IPS-11a (cell line): ENCODE data around the gene RAB25.

Experiments
- H3K4me3 ChIP-seq: one replicate; pipeline ENCODE4 v1.5.1; 2013; ENCODE audit warnings: low read depth, low read length, control low read depth

The RAB25 gene

GRCh38 chr1:156100205-156100995 is 39.4 kb downstream of the RAB25 start:
- no peak overlapping the region for H3K4me3 ChIP-seq

- H3K4me3 ChIP-seq = no peak overlapping the region
Observed at GRCh38 chr1:156101880-156102279, 40.9 kb downstream of the RAB25 start.

GRCh38 chr1:156102633-156103511 is 41.9 kb downstream of the RAB25 start:
- no peak overlapping the region for H3K4me3 ChIP-seq

DNA sequence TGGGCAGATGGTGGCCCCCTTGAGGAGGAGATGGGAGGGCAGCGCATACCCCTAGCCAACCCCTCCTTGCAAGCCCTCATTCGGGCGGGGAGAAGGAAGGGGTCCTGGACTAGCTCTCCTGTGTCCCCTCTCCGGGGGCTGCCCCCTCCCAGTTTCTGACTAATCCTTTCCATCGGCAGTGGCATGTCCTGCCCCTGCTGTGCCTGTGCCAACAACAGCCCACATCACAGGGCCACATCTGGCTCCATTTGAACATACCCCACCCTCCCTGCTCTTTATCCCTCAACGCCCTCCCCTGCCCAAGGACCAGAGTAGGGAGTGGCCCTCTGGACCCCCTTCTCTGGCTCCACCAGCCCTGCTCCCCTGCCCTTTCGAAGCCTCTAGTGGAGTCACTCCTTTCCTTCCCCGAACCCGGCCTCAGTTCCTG is 42.6 kb downstream of the RAB25 start:
- H3K4me3 ChIP-seq = no peak overlapping the region

GRCh38 chr1:156104065-156104810 is 43.3 kb downstream of the RAB25 start:
- H3K4me3 ChIP-seq = no peak overlapping the region

- H3K4me3 ChIP-seq = no peak overlapping the region
Observed at GRCh38 chr1:156104861-156105832, 44.2 kb downstream of the RAB25 start.

DNA sequence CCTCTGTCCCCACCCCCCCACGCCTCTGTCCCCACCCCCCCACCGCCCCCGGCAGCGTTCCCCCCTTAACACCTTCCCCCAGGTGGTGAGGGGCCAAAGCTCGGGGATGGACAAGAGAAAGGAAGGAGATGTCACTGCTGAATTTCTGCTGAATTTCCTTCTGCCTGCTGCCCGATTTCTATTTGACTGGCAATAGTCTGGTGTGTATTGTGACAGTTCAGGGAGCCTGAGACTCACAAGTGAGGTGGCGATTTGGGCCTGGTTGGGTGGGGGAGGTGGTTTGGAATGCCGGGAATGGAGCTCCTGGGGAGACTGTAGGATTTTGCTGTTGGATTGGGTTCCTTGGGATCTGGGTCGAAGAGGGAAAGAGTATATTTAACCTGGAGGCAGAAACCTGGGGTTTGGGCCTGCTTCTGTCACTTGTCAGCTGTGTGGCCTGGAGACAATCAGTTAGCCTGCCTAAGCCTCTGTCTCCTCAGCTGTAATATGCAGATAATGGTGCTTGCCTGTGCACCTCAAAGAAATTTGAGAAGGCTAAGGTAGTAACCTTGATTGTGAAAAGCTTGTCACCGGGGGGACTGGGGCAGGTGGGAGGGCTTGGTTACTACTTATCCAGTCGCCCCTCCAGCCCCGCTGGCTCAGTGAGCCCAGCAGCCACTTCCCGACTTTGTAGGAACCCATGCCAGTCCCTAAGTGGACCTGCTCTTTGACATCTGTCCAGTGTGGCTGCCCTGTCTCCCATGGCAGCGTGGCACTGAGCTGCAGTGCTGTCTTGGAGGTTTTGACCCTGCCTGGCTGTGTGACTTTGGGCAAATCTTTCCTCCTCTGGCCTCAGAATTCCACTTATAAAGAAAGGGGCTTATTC is 45.9 kb downstream of the RAB25 start:
- H3K4me3 ChIP-seq = peak overlapping the region; percentile 53

- no peak overlapping the region for H3K4me3 ChIP-seq
Observed at GRCh38 chr1:156108057-156108456, 47.1 kb downstream of the RAB25 start.

GRCh38 chr1:156108664-156109241 is 47.8 kb downstream of the RAB25 start:
- no peak overlapping the region for H3K4me3 ChIP-seq

DNA sequence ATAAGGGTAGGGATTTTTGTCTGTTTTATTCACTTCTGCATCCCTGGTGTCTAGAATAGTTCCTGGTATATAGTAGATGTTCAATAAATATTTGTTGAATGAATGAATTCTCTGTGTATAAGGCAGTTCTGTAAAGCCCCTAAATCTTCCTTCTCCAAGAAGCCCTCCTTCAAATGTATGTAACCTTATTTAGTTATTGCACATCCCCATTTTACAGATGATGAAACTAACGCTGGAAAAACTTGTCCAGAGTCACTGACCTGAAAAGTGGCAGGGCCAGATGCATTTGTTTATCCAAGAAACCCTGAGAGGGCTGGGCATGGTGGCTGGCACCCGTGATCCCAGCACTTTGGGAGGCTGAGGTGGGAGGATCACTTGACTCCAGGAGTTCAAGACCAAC is 49.3 kb downstream of the RAB25 start:
- no peak overlapping the region for H3K4me3 ChIP-seq

DNA sequence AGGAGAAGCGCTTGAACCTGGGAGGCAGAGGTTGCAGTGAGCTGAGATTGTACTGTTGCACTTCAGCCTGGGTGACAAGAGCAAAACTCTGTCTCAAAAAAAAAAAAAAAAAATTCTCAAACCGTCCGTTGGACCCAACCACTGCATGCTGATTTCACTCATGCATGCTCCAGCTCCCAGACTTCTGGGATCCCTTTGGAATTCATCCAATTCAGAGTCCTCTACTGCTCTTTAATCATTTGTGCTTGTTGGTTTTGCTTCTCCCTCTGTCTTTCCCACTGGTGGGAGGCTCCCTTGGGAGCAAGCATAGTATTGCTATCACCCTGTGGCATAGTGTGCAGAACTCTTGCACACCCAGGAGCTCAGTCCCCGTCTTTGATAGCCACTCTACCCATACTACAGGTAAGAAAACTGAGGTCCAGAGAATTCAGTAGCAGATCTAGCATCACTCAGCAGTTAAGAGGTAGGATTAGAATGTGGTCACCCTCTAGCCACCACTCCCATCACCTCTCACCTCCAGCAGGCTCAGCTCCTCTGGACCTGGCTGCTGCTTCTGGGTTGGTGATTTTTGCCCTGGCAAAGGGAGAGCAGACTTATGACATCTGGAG is 50.5 kb downstream of the RAB25 start:
- no peak overlapping the region for H3K4me3 ChIP-seq

DNA sequence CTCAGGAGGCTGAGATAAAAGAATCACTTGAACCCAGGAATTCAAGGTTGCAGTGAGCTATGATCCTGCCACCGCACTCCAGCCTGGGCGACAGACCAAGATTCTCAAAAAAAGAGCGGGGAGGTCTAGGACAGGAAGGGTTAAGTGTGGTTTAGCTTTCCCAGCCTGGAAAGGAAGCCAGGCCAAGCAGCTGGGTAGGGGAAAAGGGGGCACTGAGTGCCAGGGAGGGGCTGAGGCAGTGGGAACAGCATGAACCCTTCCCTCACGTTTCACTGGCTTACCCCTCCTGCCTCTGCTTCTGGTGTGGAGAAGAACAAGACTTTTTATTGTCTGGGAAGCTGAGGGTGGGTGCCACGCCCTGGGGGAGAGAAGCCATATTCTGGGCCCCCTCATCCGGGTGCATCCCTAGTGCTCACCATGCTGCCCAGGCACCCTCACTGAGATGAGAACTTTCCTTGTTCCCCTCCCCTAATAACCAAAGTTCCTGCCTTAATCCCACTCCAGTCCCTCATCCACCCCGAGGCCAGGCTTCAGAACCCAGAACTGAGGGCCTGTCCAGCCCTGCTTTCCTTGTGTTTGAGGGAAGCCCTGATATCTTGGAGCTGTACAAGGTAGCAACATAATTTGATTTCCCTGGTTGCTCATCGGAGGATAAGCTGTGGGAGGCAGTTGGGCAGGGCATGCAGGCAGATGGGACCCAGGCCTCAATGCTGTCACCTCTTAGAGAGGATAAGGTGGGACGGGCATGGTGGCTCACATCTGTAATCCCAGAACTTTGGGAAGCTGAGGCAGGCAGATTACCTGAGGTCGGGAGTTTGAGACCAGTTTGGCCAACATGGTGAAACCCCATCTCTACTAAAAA is 51.5 kb downstream of the RAB25 start:
- no peak overlapping the region for H3K4me3 ChIP-seq

DNA sequence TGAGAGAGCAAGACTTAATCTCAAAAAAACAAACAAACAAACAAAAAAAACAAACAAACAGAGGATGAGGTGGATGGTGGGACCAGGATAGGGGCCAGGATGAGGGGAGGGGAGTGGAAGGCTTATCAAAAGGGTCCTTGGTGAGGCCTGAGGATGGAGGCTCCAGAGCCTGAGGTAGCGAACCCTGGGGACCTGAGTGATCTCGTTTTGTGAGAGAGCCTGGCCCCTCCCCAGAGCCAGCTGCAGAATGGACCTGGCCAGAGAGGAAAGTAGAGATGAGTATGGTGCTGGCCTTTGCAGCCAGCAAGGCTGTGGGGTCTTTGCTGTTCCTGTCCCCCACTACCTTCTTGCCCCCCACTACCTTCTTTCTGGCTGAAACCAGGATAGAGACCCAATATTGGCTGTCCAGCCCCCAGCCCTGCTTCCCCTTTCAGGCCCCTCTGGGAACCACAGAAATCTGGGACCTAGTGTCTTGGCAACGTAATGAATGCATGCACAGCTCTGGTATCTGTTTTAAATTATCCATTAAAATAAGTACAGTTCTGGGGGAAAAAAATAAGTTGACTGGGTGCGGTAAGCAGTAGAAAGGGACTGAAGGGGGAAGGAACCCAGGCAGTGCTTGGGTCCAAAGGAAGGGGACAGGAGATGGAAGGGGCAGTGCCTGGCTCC is 52.5 kb downstream of the RAB25 start:
- no peak overlapping the region for H3K4me3 ChIP-seq

- H3K4me3 ChIP-seq = peak within 1 kb of the TSS; percentile 70
Observed at GRCh38 chr1:156114101-156114918, 53.4 kb downstream of the RAB25 start, which contains the start of gene LMNA. Gene LMNA, plus strand, starts transcription at chr1:156114711. Its CDS starts 208 bp downstream, at chr1:156114919.

DNA sequence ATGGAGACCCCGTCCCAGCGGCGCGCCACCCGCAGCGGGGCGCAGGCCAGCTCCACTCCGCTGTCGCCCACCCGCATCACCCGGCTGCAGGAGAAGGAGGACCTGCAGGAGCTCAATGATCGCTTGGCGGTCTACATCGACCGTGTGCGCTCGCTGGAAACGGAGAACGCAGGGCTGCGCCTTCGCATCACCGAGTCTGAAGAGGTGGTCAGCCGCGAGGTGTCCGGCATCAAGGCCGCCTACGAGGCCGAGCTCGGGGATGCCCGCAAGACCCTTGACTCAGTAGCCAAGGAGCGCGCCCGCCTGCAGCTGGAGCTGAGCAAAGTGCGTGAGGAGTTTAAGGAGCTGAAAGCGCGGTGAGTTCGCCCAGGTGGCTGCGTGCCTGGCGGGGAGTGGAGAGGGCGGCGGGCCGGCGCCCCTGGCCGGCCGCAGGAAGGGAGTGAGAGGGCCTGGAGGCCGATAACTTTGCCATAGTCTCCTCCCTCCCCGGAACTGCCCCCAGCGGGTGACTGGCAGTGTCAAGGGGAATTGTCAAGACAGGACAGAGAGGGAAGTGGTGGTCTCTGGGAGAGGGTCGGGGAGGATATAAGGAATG is 54.1 kb downstream of the RAB25 start:
- peak overlapping the region; percentile 70 for H3K4me3 ChIP-seq
